Astrocyte (in vitro differentiated cells and primary cell): ENCODE measurements around the gene PLA2R1.

ENCODE experiments used
- EZH2 ChIP-seq: IDR thresholded peaks from 2 replicates; pipeline ENCODE4 v1.6.1; 2012; ENCODE audit warnings: mild to moderate bottlenecking, low read length, inconsistent platforms; ENCODE audit not compliant: insufficient read depth
- TF ChIP-seq, protein P1 (sequence below): IDR thresholded peaks from 2 replicates; pipeline ENCODE4 v1.5.1; 2011; ENCODE audit warnings: low read depth, mild to moderate bottlenecking, inconsistent platforms, low read length, moderate library complexity; ENCODE audit not compliant: insufficient read depth

DNA sequence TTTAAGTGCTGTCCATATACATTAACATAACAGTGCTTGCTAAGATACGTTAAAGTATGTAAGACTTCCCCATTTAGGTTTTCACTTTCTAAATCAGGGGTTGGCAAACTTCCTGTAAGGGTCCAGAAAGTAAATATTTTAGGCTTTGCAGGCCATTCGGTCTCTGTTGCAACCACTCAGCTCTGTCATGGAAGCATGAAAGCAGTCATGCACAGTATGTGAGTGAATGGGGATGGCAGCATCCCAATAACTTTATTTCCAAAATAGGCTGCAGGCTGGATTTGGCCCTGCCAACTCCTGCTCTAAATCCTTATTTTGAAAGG is 128.7 kb downstream of the PLA2R1 start:
- TF ChIP-seq, protein P1, sequence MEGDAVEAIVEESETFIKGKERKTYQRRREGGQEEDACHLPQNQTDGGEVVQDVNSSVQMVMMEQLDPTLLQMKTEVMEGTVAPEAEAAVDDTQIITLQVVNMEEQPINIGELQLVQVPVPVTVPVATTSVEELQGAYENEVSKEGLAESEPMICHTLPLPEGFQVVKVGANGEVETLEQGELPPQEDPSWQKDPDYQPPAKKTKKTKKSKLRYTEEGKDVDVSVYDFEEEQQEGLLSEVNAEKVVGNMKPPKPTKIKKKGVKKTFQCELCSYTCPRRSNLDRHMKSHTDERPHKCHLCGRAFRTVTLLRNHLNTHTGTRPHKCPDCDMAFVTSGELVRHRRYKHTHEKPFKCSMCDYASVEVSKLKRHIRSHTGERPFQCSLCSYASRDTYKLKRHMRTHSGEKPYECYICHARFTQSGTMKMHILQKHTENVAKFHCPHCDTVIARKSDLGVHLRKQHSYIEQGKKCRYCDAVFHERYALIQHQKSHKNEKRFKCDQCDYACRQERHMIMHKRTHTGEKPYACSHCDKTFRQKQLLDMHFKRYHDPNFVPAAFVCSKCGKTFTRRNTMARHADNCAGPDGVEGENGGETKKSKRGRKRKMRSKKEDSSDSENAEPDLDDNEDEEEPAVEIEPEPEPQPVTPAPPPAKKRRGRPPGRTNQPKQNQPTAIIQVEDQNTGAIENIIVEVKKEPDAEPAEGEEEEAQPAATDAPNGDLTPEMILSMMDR: no peak
- no peak for TF ChIP-seq EZH2
